Skeletal muscle tissue (tissue), 4 donors: ENCODE results near the gene FMO3. TPM values are rescaled to one million over a fixed set of nuclear protein-coding genes. Genes with fewer than 3 reads are reported as not detected.
A peak's percentile ranks its signal among the peaks of the same experiment; 100 is the strongest.

Source experiments
- H3K27ac ChIP-seq: one replicate; pipeline ENCODE4 v1.7.0; 2013; ENCODE audit warnings: mild to moderate bottlenecking, low read depth, low read length, inconsistent platforms
- H3K27me3 ChIP-seq, 3 donors: one replicate each; pipeline ENCODE4 v1.7.0; 2013; ENCODE audit warnings: low read length in 3 of 3; ENCODE audit not compliant: control insufficient read depth in 3 of 3, insufficient read depth in 3 of 3
- H3K36me3 ChIP-seq, 3 donors: one replicate each; pipeline ENCODE4 v1.7.0; 2013; ENCODE audit warnings: low read length in 3 of 3; ENCODE audit not compliant: control insufficient read depth in 3 of 3, insufficient read depth in 3 of 3
- H3K4me1 ChIP-seq, 3 donors: one replicate each; pipeline ENCODE4 v1.7.0; 2013; ENCODE audit warnings: low read length in 3 of 3, mild to moderate bottlenecking in 3 of 3; ENCODE audit not compliant: control insufficient read depth in 3 of 3, insufficient read depth in 3 of 3
- H3K4me3 ChIP-seq, 3 donors: one replicate each; pipeline ENCODE4 v1.7.0; 2013; ENCODE audit warnings: low read length in 3 of 3
- H3K9ac ChIP-seq, 3 donors: one replicate each; pipeline ENCODE4 v1.7.0; 2013; ENCODE audit warnings: low read length in 3 of 3, mild to moderate bottlenecking in 3 of 3, moderate library complexity in 2 of 3, low read depth in 1 of 3
- H3K9me3 ChIP-seq, 3 donors: one replicate each; pipeline ENCODE4 v1.7.0; 2013; ENCODE audit warnings: low read length in 3 of 3; ENCODE audit not compliant: control insufficient read depth in 3 of 3
- total RNA-seq: library from RNA; depleted of rRNA; stranded (reverse); fragments of >200 nt; gene quantifications from one replicate; pipeline ENCODE4 v1.2.3, GENCODE V29; 2014
- donor health status: Osteomylitis.

FMO3 gene
- total RNA-seq, 1 donor from 2014 or later: not detected

DNA sequence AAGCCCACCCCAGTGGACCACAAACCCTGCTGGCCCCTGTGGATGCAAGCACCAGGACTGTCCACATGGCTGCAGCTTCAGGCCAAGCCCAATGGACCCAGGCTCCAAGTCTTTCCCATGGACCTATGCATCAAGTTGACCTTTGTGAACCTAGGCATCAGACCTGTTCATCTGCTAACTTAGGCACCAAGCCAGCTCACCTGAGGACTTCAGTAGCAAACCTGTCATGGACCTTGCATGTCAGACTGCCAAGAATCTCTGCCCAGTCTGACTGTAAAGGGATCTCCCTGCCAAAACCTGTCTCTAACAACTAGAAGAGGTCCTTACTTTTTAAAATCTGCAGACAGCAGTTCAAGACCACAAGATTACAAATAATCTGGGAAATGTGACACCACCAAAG is 37.8 kb downstream of the FMO3 start:
- Histone ChIP-seq H3K27ac (no peak overlapping the region), H3K4me1 (peaks cover 0 to 4% (median 3%) of the 10 kb centered on the region in 3 donors), H3K9me3 (peaks cover 0 to 7% (median 3%) of the 10 kb centered on the region in 3 donors), H3K27me3 (no peaks in the 10 kb centered on the region), H3K36me3 (no peaks in the 10 kb centered on the region), H3K4me3 (no peak overlapping the region), H3K9ac (no peak overlapping the region)

DNA sequence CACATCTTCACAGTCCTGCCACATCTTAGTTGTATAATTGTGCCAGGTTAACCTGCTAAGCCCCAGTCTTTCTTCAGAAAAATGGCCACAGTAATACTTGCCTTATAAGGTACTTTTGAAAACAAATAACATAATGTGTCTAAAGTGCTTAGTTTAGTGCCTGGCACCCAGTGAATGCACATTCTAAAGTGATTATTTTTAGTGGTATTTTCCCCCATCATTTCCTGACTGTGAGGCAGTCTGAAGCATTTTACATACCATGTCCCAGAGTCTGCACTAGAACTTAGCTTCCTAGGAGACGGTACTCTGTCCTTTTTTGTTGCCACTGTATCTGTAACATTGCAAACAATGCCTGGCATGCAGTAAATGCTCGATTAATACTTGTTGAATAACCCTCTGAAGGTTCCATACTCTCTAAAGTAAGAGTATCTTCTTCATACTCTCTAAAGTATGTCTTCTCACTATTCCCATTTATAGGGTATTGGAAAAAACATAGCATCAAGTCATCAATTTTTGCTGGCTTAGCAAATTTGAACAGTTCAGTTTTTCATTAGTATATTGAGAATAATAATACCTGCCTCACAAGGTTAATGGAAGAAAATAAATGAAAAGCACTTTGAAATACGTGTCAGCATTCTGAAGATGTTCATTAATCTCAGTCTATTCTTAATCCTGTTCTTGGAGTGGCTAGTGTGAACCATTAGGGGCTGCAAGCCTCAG is 43.7 kb downstream of the FMO3 start:
- Histone ChIP-seq H3K27ac (no peak overlapping the region), H3K9me3 (peaks cover 0 to 3% (median 0%) of the 10 kb centered on the region in 3 donors), H3K4me3 (no peak overlapping the region), H3K4me1 (peaks cover 0 to 5% (median 4%) of the 10 kb centered on the region in 3 donors), H3K27me3 (no peaks in the 10 kb centered on the region), H3K36me3 (no peaks in the 10 kb centered on the region), H3K9ac (no peak overlapping the region)

DNA sequence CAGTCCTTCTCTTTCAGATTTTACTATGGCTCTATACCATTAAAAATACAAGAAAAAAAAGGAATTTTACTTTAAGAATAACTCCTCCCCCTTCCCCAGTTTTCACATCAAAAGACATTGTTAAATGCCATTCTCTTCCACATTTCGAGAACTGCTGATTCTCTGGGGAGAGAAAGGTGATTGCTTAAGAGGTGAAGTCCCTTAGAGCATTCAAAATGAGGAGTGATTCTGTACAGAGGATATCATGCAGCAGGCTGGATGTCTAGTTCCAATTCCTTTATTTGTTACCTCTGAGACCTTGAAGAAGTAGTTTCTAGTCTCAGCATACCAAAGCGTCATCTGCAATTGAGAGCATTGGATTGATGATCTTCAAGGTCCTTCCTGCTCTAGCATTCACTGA is 46.9 kb downstream of the FMO3 start:
- H3K27ac ChIP-seq: no peak overlapping the region
- H3K4me1 ChIP-seq: peaks cover 3 to 27% (median 8%) of the 10 kb centered on the region in 3 donors
- no peaks in the 10 kb centered on the region for H3K9me3 ChIP-seq
- H3K27me3 ChIP-seq: no peaks in the 10 kb centered on the region
- H3K9ac ChIP-seq: no peak overlapping the region
- no peak overlapping the region for H3K4me3 ChIP-seq
- H3K36me3 ChIP-seq: no peaks in the 10 kb centered on the region

DNA sequence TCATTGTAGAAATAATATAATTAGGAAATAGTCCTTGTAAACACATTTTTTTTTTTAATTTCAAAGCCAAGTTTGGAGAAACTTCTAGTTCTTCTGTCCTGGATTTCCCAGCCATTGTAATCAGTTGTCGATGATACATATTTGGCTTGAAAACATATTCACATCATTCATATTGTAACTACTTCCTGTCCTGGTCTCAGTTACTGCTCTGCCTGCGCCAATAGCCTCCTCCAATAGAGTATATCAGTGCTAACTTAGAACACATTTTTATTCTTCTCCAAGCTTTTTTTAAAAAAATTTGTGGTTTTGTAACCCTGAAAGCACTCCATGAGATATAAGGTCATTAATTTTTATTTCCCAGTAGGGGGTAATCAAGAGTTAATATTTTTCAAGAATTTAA is 48.3 kb downstream of the FMO3 start:
- Histone ChIP-seq H3K27me3 (no peaks in the 10 kb centered on the region), H3K4me3 (no peak overlapping the region), H3K9ac (no peak overlapping the region), H3K27ac (peak overlapping the region; percentile 84), H3K4me1 (peaks cover 3 to 30% (median 11%) of the 10 kb centered on the region in 3 donors), H3K36me3 (no peaks in the 10 kb centered on the region), H3K9me3 (no peaks in the 10 kb centered on the region)

DNA sequence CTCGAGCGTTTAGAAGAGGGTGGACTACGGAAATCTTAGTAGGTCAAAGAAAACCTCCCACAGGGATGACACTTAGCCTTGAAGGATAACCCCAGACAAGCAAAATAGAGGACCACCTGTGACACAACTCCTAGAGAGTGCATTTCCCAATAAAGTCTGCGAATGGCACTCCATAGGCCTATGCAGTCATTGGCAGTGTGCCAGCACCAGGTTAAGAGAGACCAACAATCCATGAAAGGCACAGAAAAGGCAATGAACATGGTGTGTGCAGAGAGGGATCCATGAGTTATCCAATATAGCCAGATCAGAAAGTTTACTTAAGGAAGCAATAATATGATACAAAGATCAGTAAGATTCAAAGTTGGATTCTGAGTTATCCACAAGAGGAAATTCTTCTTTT is 49.2 kb downstream of the FMO3 start:
- no peaks in the 10 kb centered on the region for H3K27me3 ChIP-seq
- H3K9me3 ChIP-seq: no peaks in the 10 kb centered on the region
- H3K9ac ChIP-seq: no peak overlapping the region
- no peak overlapping the region for H3K4me3 ChIP-seq
- peaks cover 3 to 30% (median 11%) of the 10 kb centered on the region in 3 donors for H3K4me1 ChIP-seq
- H3K27ac ChIP-seq: peak overlapping the region; percentile 84
- H3K36me3 ChIP-seq: no peaks in the 10 kb centered on the region

DNA sequence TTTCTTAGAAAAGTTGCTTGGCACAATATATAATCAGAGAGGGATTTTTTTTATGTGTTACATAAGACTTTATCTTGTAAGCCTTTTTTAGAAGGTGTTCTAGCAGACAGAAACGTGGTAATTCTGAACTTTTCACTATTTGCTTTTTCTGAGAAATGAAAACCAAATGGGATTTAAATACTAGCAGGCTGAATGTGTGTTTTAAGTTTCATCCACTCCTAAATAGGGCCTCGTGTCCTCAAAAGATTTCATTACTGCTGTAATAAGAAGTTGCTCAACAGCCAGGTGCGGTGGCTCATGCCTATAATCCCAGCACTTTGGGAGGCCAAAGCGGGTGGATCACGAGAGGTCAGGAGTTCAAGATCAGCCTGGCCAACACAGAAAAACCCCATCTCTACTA is 49.7 kb downstream of the FMO3 start:
- Histone ChIP-seq H3K27me3 (no peaks in the 10 kb centered on the region), H3K9ac (no peak overlapping the region), H3K4me3 (no peak overlapping the region), H3K9me3 (no peaks in the 10 kb centered on the region), H3K36me3 (no peaks in the 10 kb centered on the region), H3K4me1 (peaks cover 3 to 30% (median 11%) of the 10 kb centered on the region in 3 donors), H3K27ac (peak overlapping the region; percentile 84)

DNA sequence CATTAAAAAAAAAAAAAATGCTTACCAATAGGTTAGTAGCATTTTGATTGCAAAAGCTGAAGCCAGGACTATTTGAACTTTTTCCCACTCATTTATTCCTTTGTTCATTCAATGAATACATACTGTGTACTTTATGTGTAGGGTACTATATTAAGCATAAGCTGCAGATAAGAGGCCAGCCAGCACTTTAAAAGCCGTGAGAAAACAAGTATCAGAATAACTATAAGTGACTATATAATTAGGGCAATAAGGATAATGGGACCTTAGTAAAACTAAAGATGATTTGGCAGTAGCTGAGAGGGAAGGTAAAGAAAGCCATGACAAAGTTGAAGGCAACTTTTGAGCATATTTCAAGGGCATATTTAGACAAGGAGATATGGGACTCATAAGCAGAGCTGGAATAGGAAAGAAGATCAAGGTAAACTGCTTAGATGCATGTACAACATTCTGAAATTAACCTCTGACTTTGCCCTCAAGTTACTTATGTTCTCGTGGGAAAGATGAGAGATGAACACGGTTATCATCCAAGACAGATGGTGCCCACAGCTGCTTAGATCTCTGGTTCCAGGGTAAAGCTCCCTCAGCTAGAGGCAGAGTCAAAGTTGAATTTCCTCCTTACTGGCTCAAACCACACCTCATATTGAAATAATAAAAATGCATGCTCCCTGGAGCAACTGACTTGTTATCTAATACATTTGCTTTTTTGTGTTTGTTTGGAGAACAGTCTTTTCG is 50.4 kb downstream of the FMO3 start:
- Histone ChIP-seq H3K4me3 (peak overlapping the region in 1 of 3 donors; percentile 15), H3K9me3 (no peaks in the 10 kb centered on the region), H3K9ac (no peak overlapping the region), H3K36me3 (no peaks in the 10 kb centered on the region), H3K4me1 (peaks cover 3 to 30% (median 11%) of the 10 kb centered on the region in 3 donors), H3K27ac (peak overlapping the region; percentile 84), H3K27me3 (no peaks in the 10 kb centered on the region)

DNA sequence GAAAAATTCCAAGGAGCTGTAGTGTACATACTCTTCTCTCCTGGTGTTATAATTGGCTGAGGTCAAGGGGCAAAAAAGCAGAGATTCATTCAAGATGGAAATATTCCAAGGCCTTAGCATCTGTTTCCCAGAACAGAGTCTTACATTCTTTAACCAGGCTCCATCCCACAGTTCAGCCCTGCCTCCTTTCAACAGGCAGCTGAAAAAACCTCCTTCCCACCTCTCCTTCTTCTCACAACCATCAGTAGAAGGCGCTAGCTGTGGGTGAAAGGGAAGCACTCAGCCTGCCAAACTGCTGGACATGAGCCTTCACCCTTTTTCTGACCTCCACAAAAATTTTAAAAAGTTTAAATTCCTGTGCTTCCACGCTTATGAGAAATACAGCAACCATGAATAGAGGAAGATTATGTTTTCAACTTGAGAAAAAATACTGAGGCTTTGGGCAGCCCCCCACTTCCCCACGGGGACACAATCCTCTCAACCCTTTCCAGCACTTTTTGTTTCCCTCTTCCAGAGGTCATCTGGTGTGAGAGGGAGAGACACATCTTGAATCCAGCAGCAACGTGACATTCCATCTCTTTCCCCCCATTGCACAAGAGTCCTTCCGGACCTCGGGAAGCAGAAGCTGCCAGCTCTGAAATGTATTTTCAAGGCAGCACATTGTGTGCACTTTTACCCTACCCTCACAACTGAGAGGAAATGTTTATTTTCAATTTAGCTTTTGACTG is 51.1 kb downstream of the FMO3 start:
- Histone ChIP-seq H3K4me1 (peaks cover 3 to 30% (median 11%) of the 10 kb centered on the region in 3 donors), H3K27ac (peak overlapping the region; percentile 84), H3K36me3 (no peaks in the 10 kb centered on the region), H3K4me3 (peak overlapping the region in 1 of 3 donors; percentile 33), H3K9ac (peak overlapping the region in 2 of 3 donors; percentile 5 to 25), H3K9me3 (no peaks in the 10 kb centered on the region), H3K27me3 (no peaks in the 10 kb centered on the region)

DNA sequence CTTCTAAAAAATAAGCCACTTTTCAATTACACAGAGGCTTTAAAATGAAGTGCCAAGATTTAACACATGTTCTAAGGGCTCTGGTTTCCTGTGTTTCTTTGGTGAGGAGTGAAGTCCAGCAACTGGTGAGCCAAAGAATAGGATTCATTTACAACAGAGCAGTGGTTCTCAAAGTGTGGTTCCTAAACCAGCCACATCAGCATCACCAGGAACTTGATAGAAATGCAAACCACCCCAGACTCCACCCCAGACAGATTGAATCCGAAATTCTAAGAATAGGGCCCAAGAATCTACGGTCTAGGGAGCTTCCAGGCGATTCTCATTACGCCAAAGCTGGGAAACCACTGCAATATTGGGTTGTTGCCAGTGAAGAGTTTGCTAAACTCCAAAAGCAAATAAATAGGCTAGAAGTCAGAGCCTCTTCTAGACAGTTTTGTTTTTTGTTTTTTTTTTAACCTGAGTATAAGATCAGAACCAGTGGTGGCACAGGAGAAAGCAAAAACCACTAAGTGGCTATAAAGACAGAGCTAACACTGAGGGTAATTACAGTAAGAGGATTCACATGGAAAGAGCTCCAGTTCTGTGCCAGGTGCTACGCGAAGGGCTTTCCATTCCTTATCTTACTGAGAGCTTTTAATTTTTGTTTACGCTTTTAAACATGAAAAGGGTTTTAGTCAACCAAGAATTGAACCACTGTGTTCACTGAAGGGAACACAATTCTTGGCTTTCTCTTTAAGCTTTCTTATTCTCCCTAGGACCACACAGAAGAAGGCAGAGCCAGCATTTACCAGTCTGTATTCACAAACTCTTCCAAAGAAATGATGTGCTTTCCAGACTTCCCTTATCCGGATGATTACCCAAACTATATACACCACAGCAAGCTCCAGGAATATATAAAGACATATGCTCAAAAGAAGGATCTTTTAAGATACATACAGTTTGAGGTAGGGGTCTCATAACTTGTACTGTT is 52.0 kb downstream of the FMO3 start:
- H3K4me1 ChIP-seq: peaks cover 3 to 30% (median 11%) of the 10 kb centered on the region in 3 donors
- no peaks in the 10 kb centered on the region for H3K27me3 ChIP-seq
- H3K27ac ChIP-seq: peak overlapping the region; percentile 84
- H3K4me3 ChIP-seq: peak overlapping the region in 1 of 3 donors; percentile 33
- H3K9ac ChIP-seq: peak overlapping the region in 2 of 3 donors; percentile 5 to 11
- H3K36me3 ChIP-seq: no peaks in the 10 kb centered on the region
- H3K9me3 ChIP-seq: no peaks in the 10 kb centered on the region
